ENCODE measurements around the gene CHGA. TPM values are rescaled to one million over a fixed set of nuclear protein-coding genes. Genes with fewer than 3 reads are reported as not detected.

The CHGA gene
- total and polyA plus RNA-seq, 4 donors = 0.05 TPM; not detected in 3

GRCh38 chr14:92960706-92961566, 38.0 kb downstream of the CHGA start:
- no peak overlapping the region for H3K9ac ChIP-seq (ENCODE audit: low read depth in 1 of 2, low read length in 2 of 2)
- 96% methylated on average over 18 of the region's 18 CpGs for WGBS
- no peak overlapping the region for H3K27ac ChIP-seq (ENCODE audit: low read depth in 1 of 2, low read length in 2 of 2)
- DNase-seq (ENCODE audit: low spot score) = no peak
- no peak overlapping the region for H3K4me3 ChIP-seq (ENCODE audit: low read depth in 1 of 3, low read length in 3 of 3)
- H3K36me3 ChIP-seq (ENCODE audit: control insufficient read depth in 4 of 4, insufficient read depth in 3 of 4, low read depth in 1 of 4, low read length in 3 of 4) = peaks cover 1 to 42% (median 7%) of the 10 kb centered on the region in 4 donors
- H3K27me3 ChIP-seq (ENCODE audit: control insufficient read depth in 4 of 4, insufficient read depth in 4 of 4, low read length in 3 of 4) = no peaks in the 10 kb centered on the region
- peaks cover 13 to 25% (median 22%) of the 10 kb centered on the region in 4 donors for H3K4me1 ChIP-seq (ENCODE audit: control insufficient read depth in 4 of 4, insufficient read depth in 4 of 4, low read length in 3 of 4)
- TF ChIP-seq NR2F2 (IDR thresholded peaks at IDR 0.05) = no peak
- TF ChIP-seq JUND (IDR thresholded peaks at IDR 0.05) = no peak
- no peak for TF ChIP-seq TAF1 (conservative IDR thresholded peaks at IDR 0.05)
- no peak for TF ChIP-seq GABPA (IDR thresholded peaks at IDR 0.05 in 1 of 2, conservative IDR thresholded peaks at IDR 0.05 in 1 of 2)
- H3K9me3 ChIP-seq (ENCODE audit: control insufficient read depth in 4 of 4, low read length in 3 of 4) = no peaks in the 10 kb centered on the region

DNA sequence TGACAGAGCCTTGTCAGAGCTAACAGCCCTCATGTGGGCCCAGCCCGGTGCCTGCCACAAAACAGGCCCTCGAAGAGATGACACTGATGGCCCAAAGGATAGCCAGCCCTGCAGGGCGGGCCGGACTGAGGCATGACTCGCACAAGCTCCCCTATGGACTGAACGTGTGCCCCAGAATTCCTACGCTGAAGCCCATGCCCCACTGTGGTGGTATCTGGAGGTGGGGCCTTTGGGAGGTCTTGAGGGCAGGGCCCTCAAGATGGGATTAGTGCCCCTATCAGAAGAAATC, 38.6 kb downstream of the CHGA start:
- peaks cover 1 to 36% (median 5%) of the 10 kb centered on the region in 4 donors for H3K36me3 ChIP-seq (ENCODE audit: control insufficient read depth in 4 of 4, insufficient read depth in 3 of 4, low read depth in 1 of 4, low read length in 3 of 4)
- H3K27ac ChIP-seq (ENCODE audit: low read depth in 1 of 2, low read length in 2 of 2) = no peak overlapping the region
- TF ChIP-seq RXRA (IDR thresholded peaks at IDR 0.05) = no peak
- TF ChIP-seq, protein P1, sequence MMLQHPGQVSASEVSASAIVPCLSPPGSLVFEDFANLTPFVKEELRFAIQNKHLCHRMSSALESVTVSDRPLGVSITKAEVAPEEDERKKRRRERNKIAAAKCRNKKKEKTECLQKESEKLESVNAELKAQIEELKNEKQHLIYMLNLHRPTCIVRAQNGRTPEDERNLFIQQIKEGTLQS (IDR thresholded peaks at IDR 0.05) = no peak
- TF ChIP-seq NR2F2 (IDR thresholded peaks at IDR 0.05) = no peak
- TF ChIP-seq FOXA1 (IDR thresholded peaks at IDR 0.05) = no peak
- no peak for TF ChIP-seq GABPA (IDR thresholded peaks at IDR 0.05 in 1 of 2, conservative IDR thresholded peaks at IDR 0.05 in 1 of 2)
- no peak for TF ChIP-seq HNF4G (IDR thresholded peaks at IDR 0.05)
- no peak for TF ChIP-seq RAD21 (IDR thresholded peaks at IDR 0.05)
- no peak for TF ChIP-seq HNF4A (conservative IDR thresholded peaks at IDR 0.05)
- TF ChIP-seq FOXA2 (IDR thresholded peaks at IDR 0.05) = no peak
- no peak for TF ChIP-seq SP1 (IDR thresholded peaks at IDR 0.05)
- TF ChIP-seq MAX (IDR thresholded peaks at IDR 0.05) = no peak
- TF ChIP-seq ZBTB33 (IDR thresholded peaks at IDR 0.05) = no peak
- TF ChIP-seq TAF1 (conservative IDR thresholded peaks at IDR 0.05) = no peak
- TF ChIP-seq, protein P2, sequence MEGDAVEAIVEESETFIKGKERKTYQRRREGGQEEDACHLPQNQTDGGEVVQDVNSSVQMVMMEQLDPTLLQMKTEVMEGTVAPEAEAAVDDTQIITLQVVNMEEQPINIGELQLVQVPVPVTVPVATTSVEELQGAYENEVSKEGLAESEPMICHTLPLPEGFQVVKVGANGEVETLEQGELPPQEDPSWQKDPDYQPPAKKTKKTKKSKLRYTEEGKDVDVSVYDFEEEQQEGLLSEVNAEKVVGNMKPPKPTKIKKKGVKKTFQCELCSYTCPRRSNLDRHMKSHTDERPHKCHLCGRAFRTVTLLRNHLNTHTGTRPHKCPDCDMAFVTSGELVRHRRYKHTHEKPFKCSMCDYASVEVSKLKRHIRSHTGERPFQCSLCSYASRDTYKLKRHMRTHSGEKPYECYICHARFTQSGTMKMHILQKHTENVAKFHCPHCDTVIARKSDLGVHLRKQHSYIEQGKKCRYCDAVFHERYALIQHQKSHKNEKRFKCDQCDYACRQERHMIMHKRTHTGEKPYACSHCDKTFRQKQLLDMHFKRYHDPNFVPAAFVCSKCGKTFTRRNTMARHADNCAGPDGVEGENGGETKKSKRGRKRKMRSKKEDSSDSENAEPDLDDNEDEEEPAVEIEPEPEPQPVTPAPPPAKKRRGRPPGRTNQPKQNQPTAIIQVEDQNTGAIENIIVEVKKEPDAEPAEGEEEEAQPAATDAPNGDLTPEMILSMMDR (IDR thresholded peaks at IDR 0.05; ENCODE audit: low read depth, low read length, missing input control) = no peak
- no peak for TF ChIP-seq YY1 (IDR thresholded peaks at IDR 0.05)
- TF ChIP-seq JUND (IDR thresholded peaks at IDR 0.05) = no peak
- no peak for TF ChIP-seq REST (IDR thresholded peaks at IDR 0.05)
- no peak for TF ChIP-seq EGR1 (IDR thresholded peaks at IDR 0.05; ENCODE audit: low read depth in 2 of 2)
- H3K9ac ChIP-seq (ENCODE audit: low read depth in 1 of 2, low read length in 2 of 2) = no peak overlapping the region
- DNase-seq (ENCODE audit: low spot score) = no peak
- no peaks in the 10 kb centered on the region for H3K9me3 ChIP-seq (ENCODE audit: control insufficient read depth in 4 of 4, low read length in 3 of 4)
- 97% methylated on average over 7 of the region's 7 CpGs for WGBS
- peaks cover 13 to 25% (median 22%) of the 10 kb centered on the region in 4 donors for H3K4me1 ChIP-seq (ENCODE audit: control insufficient read depth in 4 of 4, insufficient read depth in 4 of 4, low read length in 3 of 4)
- no peaks in the 10 kb centered on the region for H3K27me3 ChIP-seq (ENCODE audit: control insufficient read depth in 4 of 4, insufficient read depth in 4 of 4, low read length in 3 of 4)
- no peak overlapping the region for H3K4me3 ChIP-seq (ENCODE audit: low read depth in 1 of 3, low read length in 3 of 3)

Data from liver (tissue), 9 donors.